ENCODE data around the gene SSTR3.

The SSTR3 gene

DNA sequence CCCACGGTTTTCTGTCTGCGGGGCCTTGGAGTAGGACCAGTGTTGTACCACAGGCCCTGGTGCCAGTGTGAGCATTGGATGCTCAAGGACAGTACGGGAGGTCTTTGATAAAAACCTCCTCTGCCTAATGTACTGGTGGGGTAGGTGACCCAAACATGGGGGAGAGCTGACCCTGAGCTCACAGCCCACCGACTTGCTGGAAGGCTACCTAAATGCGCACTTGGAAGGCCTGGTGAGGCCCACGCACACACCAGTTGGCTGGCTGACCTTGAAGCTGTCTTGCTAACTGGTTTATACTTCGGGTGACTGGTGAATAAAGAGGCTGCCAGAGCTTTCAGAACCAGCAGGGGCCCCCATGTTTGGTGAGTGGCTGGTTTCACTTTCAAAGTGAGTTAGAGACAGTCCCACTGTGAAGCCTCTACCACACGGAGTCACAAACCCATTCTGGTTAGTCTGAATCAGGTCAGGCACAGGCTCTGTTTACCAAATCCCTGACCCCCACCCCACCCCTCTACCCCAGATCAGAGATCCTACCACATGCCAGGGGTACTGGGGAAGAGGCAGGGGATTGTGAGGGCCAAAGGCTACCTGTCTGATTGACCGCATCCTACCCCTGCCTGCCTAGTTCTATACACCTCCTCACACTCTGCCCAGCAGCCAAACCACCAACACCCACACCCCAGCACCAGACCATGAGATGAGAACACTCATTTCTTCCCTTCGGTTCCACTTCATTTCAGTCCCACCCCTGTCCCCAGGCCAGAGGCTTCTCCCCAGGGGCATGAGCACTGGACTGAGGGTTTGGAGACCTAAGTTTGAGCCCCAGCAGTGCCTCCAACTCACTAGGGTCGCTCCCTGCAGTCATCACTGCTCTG is 49.8 kb downstream of the SSTR3 start:
- H3K4me3 ChIP-seq = no peak overlapping the region
- peak overlapping the region in 14 of 21 experiments; percentile 5 to 89 (median 66) for H3K27ac ChIP-seq

DNA sequence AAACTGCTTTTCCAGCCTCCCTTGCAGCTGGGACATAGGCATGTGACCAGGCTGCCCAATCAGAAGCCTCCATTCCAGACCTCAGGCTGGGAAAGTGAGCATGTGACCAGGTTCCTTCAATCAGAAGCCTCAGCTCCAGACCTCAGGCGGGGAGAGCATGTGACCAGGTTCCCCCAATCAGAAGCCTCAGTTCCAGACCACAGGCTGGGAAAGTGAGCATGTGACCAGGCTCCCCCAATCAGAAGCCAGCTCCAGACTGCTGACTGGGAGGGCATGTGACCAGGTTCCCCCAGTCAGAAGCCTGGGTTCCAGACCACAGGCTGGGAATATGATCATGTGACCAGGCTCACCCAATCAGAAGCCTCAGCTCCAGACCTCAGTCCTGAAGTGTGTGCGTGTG is 50.8 kb downstream of the SSTR3 start:
- no peak overlapping the region for H3K4me3 ChIP-seq
- H3K27ac ChIP-seq = peak overlapping the region in 5 of 21 experiments; percentile 29 to 89 (median 78)

DNA sequence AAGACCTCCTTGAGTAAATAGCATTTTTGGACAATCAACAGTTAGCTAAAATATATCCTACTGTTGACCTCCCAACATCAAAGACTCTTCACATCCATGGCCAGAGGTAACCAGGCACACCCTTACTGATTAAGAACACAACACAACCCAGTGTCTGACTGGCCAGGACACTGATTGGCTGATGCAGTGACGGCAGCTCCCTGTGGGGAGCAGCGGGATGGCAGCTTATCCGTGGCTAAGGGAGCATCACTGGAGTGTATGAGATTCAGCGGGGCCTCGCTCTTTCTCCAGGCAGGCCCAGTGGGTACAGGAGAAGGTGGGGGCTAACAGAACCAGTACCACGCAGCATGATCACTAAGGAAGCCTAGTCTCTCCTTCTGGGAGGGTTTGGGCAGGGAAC is 52.2 kb downstream of the SSTR3 start:
- Histone ChIP-seq H3K4me3 (no peak overlapping the region), H3K27ac (no peak overlapping the region)

DNA sequence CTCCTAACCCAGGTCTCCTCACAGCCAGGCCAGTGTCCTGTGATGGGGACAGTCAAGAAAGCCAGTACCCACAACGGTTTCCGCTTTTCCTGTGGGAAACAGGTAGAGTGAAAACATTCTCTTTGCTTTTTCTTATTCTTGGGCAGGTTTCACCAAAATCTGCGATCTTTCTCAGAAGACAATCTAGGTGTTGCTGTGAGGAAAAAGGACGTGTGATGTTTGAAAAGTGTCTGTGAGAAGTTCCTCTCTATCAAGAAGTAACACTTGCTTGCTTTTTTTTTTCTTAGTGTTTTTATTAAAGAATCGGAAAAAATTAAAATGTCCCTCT is 53.4 kb downstream of the SSTR3 start:
- H3K27ac ChIP-seq = peak overlapping the region in 2 of 21 experiments; percentile 6 to 17
- H3K4me3 ChIP-seq = no peak overlapping the region

DNA sequence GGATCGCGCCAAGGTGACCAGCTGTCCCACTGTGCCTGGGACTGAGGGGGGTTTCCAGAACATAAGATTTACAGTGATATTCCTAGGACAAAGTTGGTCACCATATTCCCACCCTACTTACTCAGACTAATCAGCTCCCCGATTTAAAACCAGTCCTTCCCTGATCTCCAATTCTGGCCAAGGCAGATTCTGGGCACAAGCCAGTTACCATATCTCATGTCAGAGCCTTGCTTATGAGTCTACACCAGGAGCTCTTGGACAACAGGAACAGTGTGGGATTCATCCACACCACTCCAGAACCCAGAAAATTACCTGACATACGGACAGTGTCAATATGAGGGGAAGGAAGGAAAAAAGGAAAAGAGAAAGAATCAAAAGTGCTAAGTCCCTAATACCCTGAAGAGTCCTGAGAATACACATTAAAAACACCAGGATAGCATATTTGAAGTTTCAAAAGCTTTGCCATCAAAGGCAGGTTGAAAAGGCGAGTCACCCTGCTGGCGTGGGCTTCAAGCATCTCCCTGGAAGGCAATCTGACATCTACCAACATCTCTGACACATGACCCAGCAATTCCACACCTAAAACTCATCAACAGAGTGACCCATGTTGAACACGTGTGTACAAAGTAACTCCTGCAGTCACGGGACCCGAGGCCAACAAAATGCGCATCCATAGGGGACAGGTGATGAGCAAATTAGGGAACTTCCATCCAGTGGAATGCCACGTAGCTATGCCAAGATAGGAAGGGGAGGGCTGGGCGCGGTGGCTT is 54.6 kb downstream of the SSTR3 start:
- H3K27ac ChIP-seq = peak overlapping the region in 2 of 21 experiments; percentile 10 to 26
- no peak overlapping the region for H3K4me3 ChIP-seq

DNA sequence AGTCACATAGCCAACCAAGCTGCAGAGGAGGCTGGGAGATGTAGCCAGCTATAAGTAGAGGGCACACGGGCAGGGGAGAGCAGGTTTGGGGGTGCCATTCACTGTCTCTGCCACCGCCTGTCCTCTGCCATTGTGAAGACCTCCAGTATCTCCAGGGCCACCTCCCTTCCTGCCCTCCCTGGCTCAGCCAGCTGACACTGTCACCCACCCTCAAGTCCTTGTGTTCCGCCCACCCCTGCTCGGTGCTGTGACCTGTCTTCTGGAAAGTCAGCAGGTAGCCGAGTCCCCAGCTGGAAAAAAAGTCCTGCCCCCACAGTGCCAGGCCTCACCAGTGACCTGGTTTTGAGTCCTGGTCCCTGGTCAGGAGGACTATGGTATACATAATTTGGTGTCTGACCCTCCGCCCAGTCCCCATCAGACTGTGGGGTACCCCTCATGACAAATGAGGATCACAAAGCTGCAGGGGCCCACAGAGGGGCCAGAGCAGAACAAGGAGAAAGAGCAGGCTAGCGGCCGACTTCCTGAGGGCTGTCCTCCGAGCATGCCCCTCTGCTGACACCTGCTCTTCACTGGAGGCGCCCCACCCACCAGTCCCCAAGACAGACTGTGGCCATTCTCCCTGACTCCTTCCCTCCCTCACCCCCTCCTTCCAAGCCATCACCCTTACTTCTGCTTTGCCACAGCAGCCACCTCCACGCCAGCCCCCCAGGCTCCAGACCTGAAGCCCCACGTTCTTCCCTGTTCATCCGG is 55.4 kb downstream of the SSTR3 start:
- H3K27ac ChIP-seq = peak overlapping the region in 1 of 21 experiments; percentile 10

DNA sequence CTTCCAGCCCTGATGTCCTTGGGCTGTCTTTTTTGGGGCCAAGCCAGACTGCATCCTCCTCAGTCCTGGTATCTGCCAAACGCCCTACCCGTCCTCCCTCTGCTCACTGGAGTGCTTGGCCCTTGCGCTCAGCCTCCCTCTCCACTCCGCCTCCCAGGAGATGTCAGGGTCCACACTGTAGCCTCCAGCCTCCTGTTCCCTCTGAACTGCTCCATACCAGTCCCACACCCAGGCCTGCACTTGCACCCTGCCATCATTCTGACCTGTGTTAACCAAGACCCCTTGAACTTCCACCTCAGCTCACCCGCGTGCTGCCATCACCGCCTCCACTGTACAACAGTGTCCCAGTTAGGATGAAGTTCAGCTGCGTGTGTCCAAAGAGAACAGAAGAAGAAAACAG is 56.3 kb downstream of the SSTR3 start:
- no peak overlapping the region for H3K4me3 ChIP-seq
- H3K27ac ChIP-seq = no peak overlapping the region

More for the DNA sequence above, 55.4 kb downstream of the SSTR3 start:
- no peak overlapping the region for H3K4me3 ChIP-seq

DNA sequence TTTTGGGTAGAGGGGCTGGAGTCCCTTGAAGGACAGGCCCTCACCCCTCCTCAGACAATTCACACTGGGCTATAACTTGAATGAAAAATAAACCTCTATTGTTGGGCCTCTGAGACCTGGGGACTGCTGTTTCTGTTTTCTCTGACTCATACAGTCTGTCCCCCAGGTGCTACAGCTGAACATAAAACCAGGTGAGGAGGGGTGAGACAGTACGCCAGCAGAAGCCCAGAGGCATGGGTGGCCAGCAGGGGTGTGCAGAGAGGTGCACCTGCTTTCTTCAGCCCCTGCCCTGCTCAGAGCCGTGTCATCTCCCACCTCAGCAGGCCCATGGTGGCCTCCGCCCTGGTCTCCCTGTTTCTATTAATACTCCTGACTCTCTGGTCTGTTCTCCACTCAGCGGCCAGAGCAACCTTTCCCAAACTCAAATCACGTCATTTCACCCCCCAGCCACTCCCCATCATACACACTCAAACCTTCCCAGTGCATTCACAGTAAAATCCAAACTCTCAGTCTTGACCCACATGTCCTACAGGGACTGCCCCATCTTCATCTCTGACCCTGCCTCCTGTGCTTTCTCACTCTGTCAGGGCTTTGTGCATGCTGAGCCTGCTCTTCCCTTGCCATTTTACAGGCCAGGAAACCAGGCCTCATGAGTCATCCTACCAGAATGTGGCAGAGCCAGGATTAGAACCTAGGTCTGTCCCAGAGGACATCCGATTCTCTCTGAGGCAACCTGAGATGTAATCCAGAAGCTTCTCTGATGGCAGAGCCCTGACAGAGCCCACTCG is 57.2 kb downstream of the SSTR3 start:
- no peak overlapping the region for H3K27ac ChIP-seq
- no peak overlapping the region for H3K4me3 ChIP-seq

All from skin epidermis (tissue), 12 donors.